GM15510 (cell line): Measurements from ENCODE around the gene TRNP1.

Source experiments
- POLR2A ChIP-seq: IDR thresholded peaks from 3 replicates; pipeline ENCODE4 v1.6.1; 2011; ENCODE audit warnings: borderline replicate concordance; ENCODE audit not compliant: insufficient read length; ENCODE audit errors: extremely low read depth

TRNP1 gene

GRCh38 chr1:26994020-26994786 is 711 bp downstream of the TRNP1 start:
- no peak for TF ChIP-seq POLR2A

- no peak for TF ChIP-seq POLR2A
These were observed 1.5 kb downstream of the TRNP1 start for GRCh38 chr1:26994787-26995517.

- no peak for TF ChIP-seq POLR2A
These were observed 2.5 kb downstream of the TRNP1 start for GRCh38 chr1:26996024-26996423.

- no peak for TF ChIP-seq POLR2A
These were observed 3.2 kb downstream of the TRNP1 start for GRCh38 chr1:26996665-26997064.

- TF ChIP-seq POLR2A, result no peak
These were observed 5.2 kb downstream of the TRNP1 start for GRCh38 chr1:26998429-26999300.

DNA sequence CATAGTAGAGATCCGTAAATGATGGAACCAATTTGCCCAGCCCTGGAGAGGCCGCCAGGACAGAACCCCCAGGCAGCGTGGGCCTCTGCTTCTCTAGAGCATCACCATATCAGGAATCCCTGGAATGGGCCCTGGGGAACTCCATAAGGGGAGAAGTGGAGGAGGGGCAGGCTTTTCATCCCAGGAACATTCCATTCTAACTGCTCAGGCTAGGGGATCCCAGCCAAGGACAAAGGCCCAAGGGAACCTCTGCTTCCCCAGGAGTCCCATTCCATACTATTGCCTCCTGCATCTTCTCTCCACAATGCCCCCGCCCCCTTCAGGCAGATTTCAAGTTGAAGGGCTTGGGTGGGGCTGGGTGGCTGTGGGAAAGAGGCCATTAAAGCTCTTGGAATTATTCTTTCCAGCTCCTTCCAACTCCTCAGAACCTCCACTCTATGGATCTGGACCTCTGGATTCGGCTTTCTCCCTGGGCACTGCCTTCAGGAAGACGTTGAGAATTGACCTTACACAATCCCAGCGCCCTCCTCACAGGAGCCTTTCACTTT is 6.0 kb downstream of the TRNP1 start:
- TF ChIP-seq POLR2A, result no peak

- no peak for TF ChIP-seq POLR2A
These were observed 6.8 kb downstream of the TRNP1 start for GRCh38 chr1:27000090-27000816.

GRCh38 chr1:27000817-27001460 is 7.4 kb downstream of the TRNP1 start:
- no peak for TF ChIP-seq POLR2A

DNA sequence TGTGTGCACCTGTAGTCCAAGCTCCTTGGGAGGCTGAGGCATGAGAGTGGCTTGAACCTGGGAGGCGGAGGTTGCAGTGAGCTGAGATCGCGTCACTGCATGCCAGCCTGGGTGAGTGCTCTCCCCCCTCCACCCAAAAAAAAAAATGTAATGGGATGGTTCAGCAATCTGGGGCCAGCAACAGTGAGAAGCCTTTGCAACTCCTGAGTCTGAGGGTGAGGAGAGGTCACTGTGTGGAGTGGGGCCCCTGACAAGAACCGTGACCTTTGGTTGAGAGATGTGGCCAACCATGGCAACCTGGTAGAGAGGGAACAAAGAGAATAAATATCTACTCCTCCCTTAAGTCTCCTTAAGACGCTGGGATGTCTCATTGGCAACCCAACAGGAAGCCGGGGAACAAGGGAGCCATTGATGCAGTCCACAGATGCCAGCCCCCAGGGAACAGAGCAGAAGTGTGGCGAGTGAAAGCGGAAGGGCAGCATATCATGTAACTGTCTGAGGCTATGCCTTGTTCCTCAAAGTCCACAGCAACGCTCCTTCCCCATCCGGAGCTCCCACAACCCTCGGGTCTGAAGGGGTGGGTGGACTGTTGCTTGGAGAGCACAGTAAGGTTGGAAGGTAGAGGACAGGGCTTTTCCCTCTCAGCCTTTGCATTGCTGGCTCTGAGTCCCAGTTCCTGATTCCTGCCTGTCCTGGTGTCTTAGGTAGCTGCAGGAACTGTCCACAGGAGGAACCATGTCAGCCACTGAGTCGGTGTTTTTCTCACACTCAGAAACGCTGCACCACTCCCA is 8.3 kb downstream of the TRNP1 start:
- TF ChIP-seq POLR2A, result no peak

DNA sequence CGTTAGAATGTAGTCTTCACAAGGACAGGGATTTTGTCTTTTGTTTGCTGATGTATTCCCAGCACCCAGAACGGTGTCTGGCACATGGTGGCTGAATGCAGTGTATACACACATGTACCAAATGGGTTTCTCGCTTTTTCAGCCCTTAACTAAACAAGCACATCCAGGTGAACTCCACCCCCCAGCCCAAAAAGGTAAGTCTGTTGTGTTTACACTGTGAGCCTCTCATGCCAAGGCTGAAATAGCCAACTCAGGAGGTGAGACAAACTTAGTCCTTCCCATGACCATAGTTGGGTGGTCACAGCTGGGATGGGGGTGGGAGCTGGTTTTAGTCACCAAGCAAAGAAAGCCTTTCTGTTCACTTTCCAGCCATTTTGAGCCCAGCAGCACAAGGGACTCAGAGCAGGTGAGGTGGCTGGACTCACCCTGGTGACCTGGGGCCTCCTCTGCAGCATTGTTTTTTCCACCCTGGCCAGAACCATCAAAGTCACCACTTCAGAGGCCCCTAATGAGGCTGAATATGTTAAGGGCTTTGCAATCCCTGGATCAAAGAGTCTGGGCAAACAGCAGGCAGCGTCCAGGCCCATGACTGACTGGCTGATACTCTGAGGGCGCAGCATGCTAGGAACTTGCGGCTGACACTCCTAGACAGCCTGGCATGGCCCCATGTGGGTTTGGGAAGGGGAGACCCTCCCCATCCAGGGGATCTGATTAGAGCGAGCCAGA is 10.4 kb downstream of the TRNP1 start:
- no peak for TF ChIP-seq POLR2A

DNA sequence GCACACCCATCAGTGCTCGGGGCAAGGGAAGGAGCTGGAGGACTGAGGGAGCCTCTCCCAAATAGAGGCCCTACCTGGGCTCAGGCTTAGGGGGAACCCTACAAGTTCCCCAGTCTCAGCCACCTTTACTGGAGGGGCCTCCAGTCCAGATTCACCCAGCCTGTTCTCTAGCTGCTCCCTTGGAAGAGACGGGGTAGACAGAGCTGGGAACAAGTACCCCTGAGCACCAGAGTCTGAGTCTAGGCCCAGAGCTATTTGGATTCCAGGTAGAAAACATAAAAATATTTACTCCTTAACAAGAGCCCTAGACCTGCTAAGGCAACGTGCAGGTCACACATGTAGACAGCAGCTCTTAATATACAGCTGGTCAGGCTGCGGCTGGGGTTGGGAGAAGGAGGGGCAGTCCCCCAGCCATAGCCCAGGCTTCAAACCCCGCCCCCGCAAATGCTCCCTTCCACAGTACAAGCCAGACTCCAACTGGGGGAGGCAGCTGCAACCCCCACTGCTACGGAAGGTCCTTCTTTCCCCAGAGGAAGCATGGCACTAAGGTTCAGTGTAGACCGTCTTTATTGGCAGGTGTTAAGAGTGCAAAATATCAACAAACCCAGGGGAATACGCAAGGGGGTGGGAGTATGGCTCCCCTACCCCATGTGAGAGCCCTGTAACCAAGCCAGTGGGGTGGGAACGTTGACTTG is 11.1 kb downstream of the TRNP1 start:
- no peak for TF ChIP-seq POLR2A

DNA sequence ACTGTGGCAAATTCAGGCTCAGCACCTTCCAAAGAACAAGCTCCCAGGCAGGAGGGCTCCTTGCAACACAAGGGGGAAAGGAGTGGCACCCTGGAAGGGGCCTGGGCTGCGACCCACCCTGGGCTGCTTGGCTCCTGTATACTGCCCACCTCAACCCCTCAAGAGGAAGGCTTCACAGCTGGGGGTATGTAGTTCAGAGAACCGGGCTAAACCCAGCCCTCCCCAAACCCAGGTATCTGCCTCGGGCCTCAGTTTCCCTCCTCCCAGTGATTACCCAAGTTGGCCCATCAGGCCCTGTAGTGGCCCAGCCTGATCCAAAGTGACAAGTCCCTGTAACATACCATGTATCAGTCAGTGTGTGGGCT is 11.7 kb downstream of the TRNP1 start:
- no peak for TF ChIP-seq POLR2A
